ENCODE data around the gene ZNF280B. TPM values are rescaled to one million over a fixed set of nuclear protein-coding genes. Genes with fewer than 3 reads are reported as not detected.
A peak's percentile ranks its signal among the peaks of the same experiment; 100 is the strongest.

ZNF280B gene
- total and polyA plus RNA-seq, 9 of the 15 experiments (the other 6 are each of a cell fraction or from before 2014, with no cell fraction given): 7.7 to 29.9 (median 20.0) TPM

DNA sequence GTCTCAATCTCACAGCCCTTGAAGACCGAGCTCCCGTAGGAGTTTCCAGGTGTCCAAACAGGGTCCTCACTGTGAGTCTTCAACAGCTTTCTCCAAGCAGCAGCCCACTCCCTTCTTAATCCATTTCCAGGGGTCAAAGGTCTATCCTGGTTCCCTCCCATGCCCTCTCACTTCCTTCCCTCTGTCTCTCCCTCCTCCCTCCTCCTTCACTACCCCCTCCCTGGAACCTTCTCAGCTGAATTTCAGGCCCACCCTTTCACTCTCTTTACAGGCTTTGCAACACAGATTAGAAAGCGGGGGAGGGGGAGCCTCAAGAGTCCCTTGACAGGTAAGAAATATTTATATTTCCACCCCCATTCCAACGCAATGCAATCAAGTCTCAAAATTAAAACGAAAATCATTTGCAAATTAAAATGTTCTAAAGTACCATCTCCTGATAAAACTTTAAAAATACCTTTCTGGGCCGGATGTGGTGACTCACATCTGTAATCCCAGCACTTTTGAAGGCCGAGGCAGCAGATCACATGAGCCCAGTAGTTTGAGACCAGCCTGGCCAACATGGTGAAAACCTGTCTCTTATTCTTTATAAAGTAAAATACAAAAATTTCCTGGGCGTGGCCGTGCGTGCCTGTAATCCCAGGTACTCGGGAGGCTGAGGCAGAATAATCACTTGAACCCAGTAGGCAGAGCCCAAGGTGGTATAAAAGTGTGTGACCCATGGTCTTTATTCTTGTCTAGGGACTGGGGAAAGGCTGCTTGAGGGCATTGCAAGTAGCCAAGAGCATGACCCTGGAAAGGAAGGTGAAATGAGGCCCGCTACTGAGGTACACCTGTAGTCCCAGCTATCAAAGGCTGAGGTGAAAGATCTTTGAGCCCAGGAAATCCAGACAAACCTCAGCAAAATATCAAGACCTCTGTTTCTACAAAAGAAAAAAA, 12.4 kb upstream of the ZNF280B start (continued):
- TF ChIP-seq, protein P1, sequence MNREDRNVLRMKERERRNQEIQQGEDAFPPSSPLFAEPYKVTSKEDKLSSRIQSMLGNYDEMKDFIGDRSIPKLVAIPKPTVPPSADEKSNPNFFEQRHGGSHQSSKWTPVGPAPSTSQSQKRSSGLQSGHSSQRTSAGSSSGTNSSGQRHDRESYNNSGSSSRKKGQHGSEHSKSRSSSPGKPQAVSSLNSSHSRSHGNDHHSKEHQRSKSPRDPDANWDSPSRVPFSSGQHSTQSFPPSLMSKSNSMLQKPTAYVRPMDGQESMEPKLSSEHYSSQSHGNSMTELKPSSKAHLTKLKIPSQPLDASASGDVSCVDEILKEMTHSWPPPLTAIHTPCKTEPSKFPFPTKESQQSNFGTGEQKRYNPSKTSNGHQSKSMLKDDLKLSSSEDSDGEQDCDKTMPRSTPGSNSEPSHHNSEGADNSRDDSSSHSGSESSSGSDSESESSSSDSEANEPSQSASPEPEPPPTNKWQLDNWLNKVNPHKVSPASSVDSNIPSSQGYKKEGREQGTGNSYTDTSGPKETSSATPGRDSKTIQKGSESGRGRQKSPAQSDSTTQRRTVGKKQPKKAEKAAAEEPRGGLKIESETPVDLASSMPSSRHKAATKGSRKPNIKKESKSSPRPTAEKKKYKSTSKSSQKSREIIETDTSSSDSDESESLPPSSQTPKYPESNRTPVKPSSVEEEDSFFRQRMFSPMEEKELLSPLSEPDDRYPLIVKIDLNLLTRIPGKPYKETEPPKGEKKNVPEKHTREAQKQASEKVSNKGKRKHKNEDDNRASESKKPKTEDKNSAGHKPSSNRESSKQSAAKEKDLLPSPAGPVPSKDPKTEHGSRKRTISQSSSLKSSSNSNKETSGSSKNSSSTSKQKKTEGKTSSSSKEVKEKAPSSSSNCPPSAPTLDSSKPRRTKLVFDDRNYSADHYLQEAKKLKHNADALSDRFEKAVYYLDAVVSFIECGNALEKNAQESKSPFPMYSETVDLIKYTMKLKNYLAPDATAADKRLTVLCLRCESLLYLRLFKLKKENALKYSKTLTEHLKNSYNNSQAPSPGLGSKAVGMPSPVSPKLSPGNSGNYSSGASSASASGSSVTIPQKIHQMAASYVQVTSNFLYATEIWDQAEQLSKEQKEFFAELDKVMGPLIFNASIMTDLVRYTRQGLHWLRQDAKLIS (CRISPR knock-in tag; IDR thresholded peaks at IDR 0.05): peak; percentile 83; the same call in 1 of the 2 replicates
- TF ChIP-seq, protein P2, sequence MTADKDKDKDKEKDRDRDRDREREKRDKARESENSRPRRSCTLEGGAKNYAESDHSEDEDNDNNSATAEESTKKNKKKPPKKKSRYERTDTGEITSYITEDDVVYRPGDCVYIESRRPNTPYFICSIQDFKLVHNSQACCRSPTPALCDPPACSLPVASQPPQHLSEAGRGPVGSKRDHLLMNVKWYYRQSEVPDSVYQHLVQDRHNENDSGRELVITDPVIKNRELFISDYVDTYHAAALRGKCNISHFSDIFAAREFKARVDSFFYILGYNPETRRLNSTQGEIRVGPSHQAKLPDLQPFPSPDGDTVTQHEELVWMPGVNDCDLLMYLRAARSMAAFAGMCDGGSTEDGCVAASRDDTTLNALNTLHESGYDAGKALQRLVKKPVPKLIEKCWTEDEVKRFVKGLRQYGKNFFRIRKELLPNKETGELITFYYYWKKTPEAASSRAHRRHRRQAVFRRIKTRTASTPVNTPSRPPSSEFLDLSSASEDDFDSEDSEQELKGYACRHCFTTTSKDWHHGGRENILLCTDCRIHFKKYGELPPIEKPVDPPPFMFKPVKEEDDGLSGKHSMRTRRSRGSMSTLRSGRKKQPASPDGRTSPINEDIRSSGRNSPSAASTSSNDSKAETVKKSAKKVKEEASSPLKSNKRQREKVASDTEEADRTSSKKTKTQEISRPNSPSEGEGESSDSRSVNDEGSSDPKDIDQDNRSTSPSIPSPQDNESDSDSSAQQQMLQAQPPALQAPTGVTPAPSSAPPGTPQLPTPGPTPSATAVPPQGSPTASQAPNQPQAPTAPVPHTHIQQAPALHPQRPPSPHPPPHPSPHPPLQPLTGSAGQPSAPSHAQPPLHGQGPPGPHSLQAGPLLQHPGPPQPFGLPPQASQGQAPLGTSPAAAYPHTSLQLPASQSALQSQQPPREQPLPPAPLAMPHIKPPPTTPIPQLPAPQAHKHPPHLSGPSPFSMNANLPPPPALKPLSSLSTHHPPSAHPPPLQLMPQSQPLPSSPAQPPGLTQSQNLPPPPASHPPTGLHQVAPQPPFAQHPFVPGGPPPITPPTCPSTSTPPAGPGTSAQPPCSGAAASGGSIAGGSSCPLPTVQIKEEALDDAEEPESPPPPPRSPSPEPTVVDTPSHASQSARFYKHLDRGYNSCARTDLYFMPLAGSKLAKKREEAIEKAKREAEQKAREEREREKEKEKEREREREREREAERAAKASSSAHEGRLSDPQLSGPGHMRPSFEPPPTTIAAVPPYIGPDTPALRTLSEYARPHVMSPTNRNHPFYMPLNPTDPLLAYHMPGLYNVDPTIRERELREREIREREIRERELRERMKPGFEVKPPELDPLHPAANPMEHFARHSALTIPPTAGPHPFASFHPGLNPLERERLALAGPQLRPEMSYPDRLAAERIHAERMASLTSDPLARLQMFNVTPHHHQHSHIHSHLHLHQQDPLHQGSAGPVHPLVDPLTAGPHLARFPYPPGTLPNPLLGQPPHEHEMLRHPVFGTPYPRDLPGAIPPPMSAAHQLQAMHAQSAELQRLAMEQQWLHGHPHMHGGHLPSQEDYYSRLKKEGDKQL (CRISPR knock-in tag; IDR thresholded peaks at IDR 0.05; ENCODE audit: borderline replicate concordance): peak; percentile 77; the same call in 1 of the 2 replicates
- TF ChIP-seq HDAC8 (tag; IDR thresholded peaks at IDR 0.05) (no peak), ZNF282 (CRISPR knock-in tag; IDR thresholded peaks at IDR 0.05) (no peak), L3MBTL2 (IDR thresholded peaks at IDR 0.05) (no peak), ZBTB1 (CRISPR knock-in tag; IDR thresholded peaks at IDR 0.05; ENCODE audit: borderline replicate concordance, low read depth) (peak; percentile 70; the same call in 1 of the 2 replicates), POLR3A (IDR thresholded peaks at IDR 0.05; ENCODE audit: borderline replicate concordance, extremely low read depth, insufficient read depth, insufficient read length) (no peak), LARP7 (IDR thresholded peaks at IDR 0.05) (no peak)
- TF ChIP-seq, protein P3, sequence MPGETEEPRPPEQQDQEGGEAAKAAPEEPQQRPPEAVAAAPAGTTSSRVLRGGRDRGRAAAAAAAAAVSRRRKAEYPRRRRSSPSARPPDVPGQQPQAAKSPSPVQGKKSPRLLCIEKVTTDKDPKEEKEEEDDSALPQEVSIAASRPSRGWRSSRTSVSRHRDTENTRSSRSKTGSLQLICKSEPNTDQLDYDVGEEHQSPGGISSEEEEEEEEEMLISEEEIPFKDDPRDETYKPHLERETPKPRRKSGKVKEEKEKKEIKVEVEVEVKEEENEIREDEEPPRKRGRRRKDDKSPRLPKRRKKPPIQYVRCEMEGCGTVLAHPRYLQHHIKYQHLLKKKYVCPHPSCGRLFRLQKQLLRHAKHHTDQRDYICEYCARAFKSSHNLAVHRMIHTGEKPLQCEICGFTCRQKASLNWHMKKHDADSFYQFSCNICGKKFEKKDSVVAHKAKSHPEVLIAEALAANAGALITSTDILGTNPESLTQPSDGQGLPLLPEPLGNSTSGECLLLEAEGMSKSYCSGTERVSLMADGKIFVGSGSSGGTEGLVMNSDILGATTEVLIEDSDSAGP (CRISPR knock-in tag; IDR thresholded peaks at IDR 0.05): 0 out of 2 replicates have a peak, but pooled peaks have one; percentile 76
- TF ChIP-seq, protein P4, sequence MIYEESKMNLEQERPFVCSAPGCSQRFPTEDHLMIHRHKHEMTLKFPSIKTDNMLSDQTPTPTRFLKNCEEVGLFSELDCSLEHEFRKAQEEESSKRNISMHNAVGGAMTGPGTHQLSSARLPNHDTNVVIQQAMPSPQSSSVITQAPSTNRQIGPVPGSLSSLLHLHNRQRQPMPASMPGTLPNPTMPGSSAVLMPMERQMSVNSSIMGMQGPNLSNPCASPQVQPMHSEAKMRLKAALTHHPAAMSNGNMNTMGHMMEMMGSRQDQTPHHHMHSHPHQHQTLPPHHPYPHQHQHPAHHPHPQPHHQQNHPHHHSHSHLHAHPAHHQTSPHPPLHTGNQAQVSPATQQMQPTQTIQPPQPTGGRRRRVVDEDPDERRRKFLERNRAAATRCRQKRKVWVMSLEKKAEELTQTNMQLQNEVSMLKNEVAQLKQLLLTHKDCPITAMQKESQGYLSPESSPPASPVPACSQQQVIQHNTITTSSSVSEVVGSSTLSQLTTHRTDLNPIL (CRISPR knock-in tag; IDR thresholded peaks at IDR 0.05): no peak
- TF ChIP-seq, protein P5, sequence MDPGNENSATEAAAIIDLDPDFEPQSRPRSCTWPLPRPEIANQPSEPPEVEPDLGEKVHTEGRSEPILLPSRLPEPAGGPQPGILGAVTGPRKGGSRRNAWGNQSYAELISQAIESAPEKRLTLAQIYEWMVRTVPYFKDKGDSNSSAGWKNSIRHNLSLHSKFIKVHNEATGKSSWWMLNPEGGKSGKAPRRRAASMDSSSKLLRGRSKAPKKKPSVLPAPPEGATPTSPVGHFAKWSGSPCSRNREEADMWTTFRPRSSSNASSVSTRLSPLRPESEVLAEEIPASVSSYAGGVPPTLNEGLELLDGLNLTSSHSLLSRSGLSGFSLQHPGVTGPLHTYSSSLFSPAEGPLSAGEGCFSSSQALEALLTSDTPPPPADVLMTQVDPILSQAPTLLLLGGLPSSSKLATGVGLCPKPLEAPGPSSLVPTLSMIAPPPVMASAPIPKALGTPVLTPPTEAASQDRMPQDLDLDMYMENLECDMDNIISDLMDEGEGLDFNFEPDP (CRISPR knock-in tag; IDR thresholded peaks at IDR 0.05): no peak

Data from K562 (cell line).